GM21423 (cell line): ENCODE measurements around the gene CPEB3.
"Not testable (repeated sequence)": the region's sequence is repeated elsewhere in the genome, so short reads cannot be mapped to it uniquely, and the experiment has no call there.

Experiments
- ATAC-seq: cut with Tn5 transposase; IDR thresholded peaks from one replicate; pipeline ENCODE4 v1.9.1; 2021; ENCODE audit warnings: mild to moderate bottlenecking, moderate library complexity; ENCODE audit not compliant: unreplicated experiment

The CPEB3 gene

GRCh38 chr10:92216608-92217007, 74.3 kb downstream of the CPEB3 start:
- not testable (repeated sequence) for ATAC-seq

GRCh38 chr10:92215222-92215621, 75.7 kb downstream of the CPEB3 start:
- ATAC-seq: not testable (repeated sequence)

GRCh38 chr10:92213049-92213448, 77.8 kb downstream of the CPEB3 start:
- no peak for ATAC-seq

- no peak for ATAC-seq
These were observed 82.1 kb downstream of the CPEB3 start for GRCh38 chr10:92208736-92209135.

GRCh38 chr10:92208157-92208720, 82.6 kb downstream of the CPEB3 start:
- ATAC-seq: no peak

- ATAC-seq: no peak
These were observed 83.8 kb downstream of the CPEB3 start for GRCh38 chr10:92207061-92207460.

- no peak for ATAC-seq
These were observed 86.8 kb downstream of the CPEB3 start for GRCh38 chr10:92203919-92204623.

- ATAC-seq: no peak
These were observed 88.3 kb downstream of the CPEB3 start for GRCh38 chr10:92202536-92202935.

GRCh38 chr10:92200564-92200963, 90.3 kb downstream of the CPEB3 start:
- no peak for ATAC-seq

GRCh38 chr10:92187101-92187500, 103.8 kb downstream of the CPEB3 start:
- no peak for ATAC-seq

- ATAC-seq: no peak
These were observed 105.9 kb downstream of the CPEB3 start for GRCh38 chr10:92184977-92185376.

- no peak for ATAC-seq
These were observed 107.7 kb downstream of the CPEB3 start for GRCh38 chr10:92183199-92183598.

GRCh38 chr10:92181575-92181974, 109.3 kb downstream of the CPEB3 start:
- no peak for ATAC-seq

- no peak for ATAC-seq
These were observed 110.5 kb downstream of the CPEB3 start for GRCh38 chr10:92180399-92180798.

GRCh38 chr10:92177546-92177945, 113.3 kb downstream of the CPEB3 start:
- no peak for ATAC-seq

GRCh38 chr10:92175164-92175563, 115.7 kb downstream of the CPEB3 start:
- no peak for ATAC-seq

- ATAC-seq: no peak
These were observed 116.9 kb downstream of the CPEB3 start for GRCh38 chr10:92173996-92174395.

GRCh38 chr10:92164036-92164696, 126.7 kb downstream of the CPEB3 start:
- ATAC-seq: no peak

- ATAC-seq: no peak
These were observed 128.3 kb downstream of the CPEB3 start for GRCh38 chr10:92162541-92162940.

GRCh38 chr10:92156874-92157773, 133.8 kb downstream of the CPEB3 start:
- no peak for ATAC-seq

- ATAC-seq: no peak
These were observed 140.1 kb downstream of the CPEB3 start for GRCh38 chr10:92150823-92151222.
